GM19239 (cell line): ENCODE measurements around the gene TFF1.

Experiments
- DNase-seq: peaks from one replicate; pipeline ENCODE4 v3.0.0; 2011; ENCODE audit warnings: low spot score; ENCODE audit not compliant: insufficient read length
- FAIRE-seq: peaks from 2 replicates; lab custom pipeline; 2011; peaks lifted over from hg19 to GRCh38; lab: Jason Lieb, UNC

Gene TFF1

DNA sequence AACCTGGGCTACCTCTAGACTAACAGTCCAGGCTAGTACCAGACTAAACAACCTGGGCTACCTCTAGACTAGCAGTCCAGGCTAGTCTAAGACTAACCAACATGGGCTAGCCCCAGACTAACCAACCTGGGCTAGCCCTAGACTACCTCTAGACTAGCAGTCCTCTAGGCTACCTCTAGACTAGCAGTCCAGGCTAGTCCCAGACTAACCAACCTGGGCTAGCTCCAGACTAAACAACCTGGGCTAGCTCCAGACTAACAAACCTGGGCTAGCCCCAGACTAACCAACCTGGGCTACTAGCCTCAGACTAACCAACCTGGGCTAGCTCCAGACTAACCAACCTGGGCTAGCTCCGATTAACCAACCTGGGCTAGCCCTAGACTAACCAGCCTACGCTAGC is 17.6 kb downstream of the TFF1 start:
- DNase-seq (no peak), FAIRE-seq (no peak)

- FAIRE-seq = no peak
- no peak for DNase-seq
These were observed 18.6 kb downstream of the TFF1 start for GRCh38 chr21:42347601-42348327.

DNA sequence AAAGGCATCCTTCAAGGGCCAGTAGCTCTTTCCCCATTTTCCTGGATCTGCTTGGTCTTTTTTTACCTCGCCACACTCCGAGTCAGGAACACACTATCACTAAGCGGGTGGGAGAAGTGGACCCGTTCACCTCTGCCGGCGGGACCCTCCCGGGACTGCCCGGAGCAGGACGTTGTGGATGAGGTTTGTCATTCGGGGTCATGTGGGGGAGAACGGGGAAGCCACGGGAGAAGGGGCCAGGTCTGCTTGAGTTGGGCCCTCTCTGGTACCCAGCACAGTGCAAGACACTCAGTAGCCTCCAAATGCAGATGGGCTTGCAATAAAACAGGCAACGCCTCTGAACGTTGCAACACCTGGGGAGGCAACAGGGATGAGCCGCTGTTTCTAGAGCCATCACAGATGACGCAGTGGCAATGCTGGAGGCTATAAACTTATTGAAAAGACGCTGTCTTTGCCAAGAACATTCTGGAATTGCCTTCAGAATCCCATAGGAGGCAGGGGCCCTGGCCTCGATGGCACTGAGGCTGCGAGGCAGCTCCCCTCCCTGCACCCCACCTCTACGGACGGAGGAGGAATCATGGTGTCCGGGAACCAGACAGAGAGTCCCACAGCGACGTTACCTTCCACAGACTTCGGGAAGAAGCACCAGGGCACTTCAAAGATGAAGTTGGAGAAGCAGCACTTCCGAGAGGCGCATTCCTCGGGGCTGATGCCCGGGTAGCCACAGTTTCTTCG is 19.3 kb downstream of the TFF1 start:
- FAIRE-seq = no peak
- no peak for DNase-seq

DNA sequence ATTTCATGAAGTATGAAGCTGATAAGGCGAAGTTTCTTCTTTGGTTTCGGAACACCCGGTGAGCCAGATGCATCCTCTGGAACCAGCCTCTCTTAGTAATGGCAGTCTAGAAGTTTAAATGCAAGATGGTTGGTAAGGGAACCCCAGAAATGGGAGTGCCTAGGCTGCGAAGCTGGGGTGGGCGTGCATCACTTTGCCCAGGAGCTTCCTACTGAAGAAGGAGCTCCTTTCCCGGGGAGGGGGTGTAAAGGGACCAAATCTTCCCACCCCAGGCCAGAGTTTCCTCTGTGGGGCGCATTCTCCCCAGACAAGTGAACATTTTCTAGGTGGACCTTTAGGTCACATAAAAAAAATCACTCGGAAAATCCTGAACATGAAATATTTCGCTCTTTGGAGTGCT is 19.9 kb downstream of the TFF1 start:
- DNase-seq (no peak), FAIRE-seq (no peak)

GRCh38 chr21:42344631-42345030 is 21.7 kb downstream of the TFF1 start:
- FAIRE-seq = no peak

GRCh38 chr21:42343963-42344510 is 22.3 kb downstream of the TFF1 start:
- no peak for DNase-seq
- no peak for FAIRE-seq

More at GRCh38 chr21:42344631-42345030, 21.7 kb downstream of the TFF1 start:
- DNase-seq = no peak

DNA sequence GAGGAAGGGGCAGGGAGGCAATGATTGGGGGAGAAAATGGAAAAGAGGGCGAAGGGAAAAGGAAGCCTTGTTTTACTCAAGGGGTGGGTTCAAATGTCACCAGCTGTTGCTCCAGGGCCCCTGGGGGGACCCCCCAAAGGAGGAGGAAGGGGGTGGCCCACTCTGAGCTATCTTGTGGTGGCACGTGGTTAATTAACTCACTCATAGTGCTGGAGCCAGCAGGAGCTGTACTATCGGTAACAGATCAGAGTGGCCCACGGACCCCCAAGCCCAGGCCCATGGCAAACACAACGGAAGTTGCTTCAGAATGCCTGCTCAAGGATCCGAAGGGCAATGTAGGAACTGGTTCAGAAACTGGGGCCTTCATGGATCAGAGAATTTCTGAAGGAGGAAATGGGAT is 22.8 kb downstream of the TFF1 start:
- FAIRE-seq (no peak), DNase-seq (no peak)

DNA sequence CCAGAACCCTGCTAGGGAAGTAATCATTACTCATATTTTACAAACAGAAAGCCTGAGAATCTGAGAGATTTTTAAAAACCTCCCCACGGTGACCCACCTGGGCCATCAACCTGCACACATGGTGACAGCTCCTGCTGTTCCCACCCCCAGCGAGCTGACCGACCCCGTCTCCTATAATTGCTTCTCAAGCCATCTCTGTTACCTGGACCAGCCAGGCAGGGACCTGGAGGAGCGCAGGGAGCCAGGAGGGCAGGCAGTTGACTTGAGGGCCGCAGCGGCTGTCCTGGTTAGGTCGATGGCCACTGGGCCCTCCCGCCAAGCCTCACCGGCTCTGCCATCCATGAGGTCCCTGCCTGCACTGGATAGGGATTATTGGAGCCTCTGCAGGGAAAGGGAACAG is 23.2 kb downstream of the TFF1 start:
- DNase-seq = no peak
- no peak for FAIRE-seq

DNA sequence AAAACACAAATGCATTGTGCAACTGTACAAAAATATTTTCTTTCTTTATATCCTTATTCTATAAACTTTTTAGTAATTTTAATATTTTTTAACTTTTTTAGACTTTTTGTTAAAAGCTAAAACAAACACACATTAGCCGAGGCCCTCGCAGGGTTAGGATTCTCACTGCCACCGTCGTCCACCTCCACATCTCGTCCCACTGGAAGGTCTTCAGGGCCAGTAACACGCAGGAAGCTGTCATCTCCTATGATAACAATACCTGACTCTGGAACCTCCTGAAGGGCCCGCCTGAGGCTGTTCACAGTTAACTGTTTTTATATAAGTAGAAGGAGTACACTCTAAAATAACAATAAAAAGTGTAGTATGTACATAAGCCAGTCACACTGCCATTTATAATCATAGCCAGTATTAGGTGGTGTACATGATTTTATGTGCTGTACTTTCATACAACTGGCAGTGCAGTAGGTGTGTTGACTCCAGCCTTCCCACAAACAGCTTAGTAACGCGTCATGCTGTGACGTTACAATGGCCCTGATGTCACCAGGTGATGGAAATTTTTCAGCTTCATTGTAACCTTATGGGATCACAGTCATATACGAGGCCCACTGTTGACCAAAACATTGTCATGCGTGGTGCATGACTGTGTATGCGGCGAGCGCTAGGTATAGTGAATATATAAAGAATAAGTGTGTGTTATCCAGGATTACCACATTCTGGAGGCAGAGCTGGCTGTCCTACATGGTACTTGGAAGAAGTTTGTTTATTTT is 24.4 kb downstream of the TFF1 start:
- no peak for FAIRE-seq
- no peak for DNase-seq

- DNase-seq (no peak), FAIRE-seq (no peak)
These were observed 25.9 kb downstream of the TFF1 start for GRCh38 chr21:42340187-42341050.

- FAIRE-seq = no peak
- DNase-seq = no peak
These were observed 27.3 kb downstream of the TFF1 start for GRCh38 chr21:42338729-42339715.

DNA sequence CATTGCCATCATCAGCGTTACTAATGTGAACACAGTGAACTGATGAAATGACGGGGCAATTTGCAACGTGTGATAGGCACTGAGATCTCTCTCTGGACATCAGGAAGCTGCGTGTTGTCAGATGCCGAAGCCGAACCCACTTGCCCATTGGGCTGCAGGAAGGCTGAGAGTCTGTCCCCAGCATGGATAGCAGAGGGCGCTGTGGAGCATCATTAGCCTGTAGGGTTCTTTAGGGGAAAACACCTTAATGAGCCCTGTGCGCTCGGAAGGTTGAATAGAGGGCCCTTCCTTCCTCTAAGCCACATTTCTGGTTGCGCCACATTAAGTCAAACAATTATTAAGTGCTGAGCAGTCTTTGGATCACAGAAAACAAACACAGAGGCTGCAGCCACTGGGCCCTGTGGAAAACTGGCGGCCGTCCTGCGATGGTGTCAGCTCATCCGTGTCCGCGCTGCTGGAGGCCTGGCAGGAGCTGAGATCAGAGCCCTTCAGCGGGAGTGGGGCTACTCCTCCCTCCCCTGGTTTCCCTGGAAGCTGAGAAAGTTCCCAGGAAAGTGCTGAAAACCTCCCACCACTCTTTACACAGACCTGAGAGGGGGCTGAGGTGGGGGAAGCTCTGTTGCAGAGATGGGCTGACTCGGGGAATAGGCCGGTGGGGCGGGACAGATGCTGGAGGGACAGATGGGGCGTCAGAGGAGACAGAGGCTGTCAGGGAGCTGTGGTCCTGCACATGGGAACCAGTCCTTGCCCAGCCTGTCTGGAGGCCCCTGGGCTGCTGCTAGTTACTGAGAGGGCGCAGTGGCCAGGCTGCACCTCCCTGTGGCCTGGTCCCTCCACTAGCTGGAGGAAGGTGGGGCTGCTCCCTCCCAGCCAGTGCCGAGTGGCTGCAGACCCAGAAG is 28.3 kb downstream of the TFF1 start:
- DNase-seq (peak; percentile 46), FAIRE-seq (peak; percentile 11)

- no peak for DNase-seq
- FAIRE-seq = no peak
These were observed 29.1 kb downstream of the TFF1 start for GRCh38 chr21:42337276-42337675.

GRCh38 chr21:42336054-42336453 is 30.3 kb downstream of the TFF1 start:
- DNase-seq = no peak
- FAIRE-seq = no peak

- DNase-seq = no peak
- FAIRE-seq = no peak
These were observed 33.6 kb downstream of the TFF1 start for GRCh38 chr21:42332557-42333317.

GRCh38 chr21:42331660-42332059 is 34.7 kb downstream of the TFF1 start:
- FAIRE-seq (no peak), DNase-seq (no peak)
